IPS DF 6.9 (cell line): ENCODE data around the gene TRAF1.

Experiments
- DNase-seq: peaks from one replicate; pipeline ENCODE4 v3.0.0-alpha.2; 2013; ENCODE audit warnings: low read depth, low spot score
- H3K27ac ChIP-seq: one replicate; pipeline ENCODE4 v1.5.1; 2013; ENCODE audit warnings: low read length, control low read depth
- H3K27me3 ChIP-seq: 2 replicates; pipeline ENCODE4 v1.6.1; 2013; ENCODE audit warnings: mild to moderate bottlenecking, low read length; ENCODE audit not compliant: control insufficient read depth, insufficient read depth
- H3K36me3 ChIP-seq: 2 replicates; pipeline ENCODE4 v1.6.1; 2013; ENCODE audit warnings: low read length; ENCODE audit not compliant: control insufficient read depth, insufficient read depth
- H3K4me1 ChIP-seq: 2 replicates; pipeline ENCODE4 v1.6.1; 2013; ENCODE audit warnings: low read length; ENCODE audit not compliant: control insufficient read depth, insufficient read depth
- H3K4me3 ChIP-seq: 2 replicates; pipeline ENCODE4 v1.5.1; 2013; ENCODE audit warnings: mild to moderate bottlenecking, low read length
- H3K9me3 ChIP-seq: 2 replicates; pipeline ENCODE4 v1.6.1; 2013; ENCODE audit warnings: low read length, inconsistent platforms; ENCODE audit not compliant: control insufficient read depth, insufficient read depth
- WGBS: extraction: QIAGEN DNeasy Blood & Tissue Kit; methylation state at CpG from one replicate; pipeline ENCODE4 v1.1.7; 2013; ENCODE audit warnings: mixed read lengths, missing lambda C conversion rate; ENCODE audit not compliant: insufficient read length, insufficient coverage; 5-methylcytosine and 5-hydroxymethylcytosine counted together

TRAF1 gene

GRCh38 chr9:120857481-120857880, 69.1 kb downstream of the TRAF1 start:
- Histone ChIP-seq H3K27ac (no peak overlapping the region), H3K9me3 (no peaks in the 10 kb centered on the region), H3K4me1 (peaks cover 2% of the 10 kb centered on the region; the same call in 1 of the 2 replicates), H3K4me3 (no peak overlapping the region), H3K36me3 (peaks cover 6% of the 10 kb centered on the region; the same call in 1 of the 2 replicates), H3K27me3 (no peaks in the 10 kb centered on the region)
- DNase-seq: no peak
- WGBS: no CpG with 5 or more reads among the region's 7 CpGs

- Histone ChIP-seq H3K27me3 (no peaks in the 10 kb centered on the region), H3K4me3 (no peak overlapping the region), H3K9me3 (no peaks in the 10 kb centered on the region), H3K27ac (no peak overlapping the region), H3K4me1 (peaks cover 2% of the 10 kb centered on the region; the same call in 1 of the 2 replicates), H3K36me3 (peaks cover 4% of the 10 kb centered on the region; the same call in 1 of the 2 replicates)
- no CpG with 5 or more reads among the region's 4 CpGs for WGBS
- no peak for DNase-seq
Measured at GRCh38 chr9:120856700-120857099, 69.9 kb downstream of the TRAF1 start.

- no CpG with 5 or more reads among the region's 7 CpGs for WGBS
Measured at GRCh38 chr9:120855827-120856670, 70.5 kb downstream of the TRAF1 start.

DNA sequence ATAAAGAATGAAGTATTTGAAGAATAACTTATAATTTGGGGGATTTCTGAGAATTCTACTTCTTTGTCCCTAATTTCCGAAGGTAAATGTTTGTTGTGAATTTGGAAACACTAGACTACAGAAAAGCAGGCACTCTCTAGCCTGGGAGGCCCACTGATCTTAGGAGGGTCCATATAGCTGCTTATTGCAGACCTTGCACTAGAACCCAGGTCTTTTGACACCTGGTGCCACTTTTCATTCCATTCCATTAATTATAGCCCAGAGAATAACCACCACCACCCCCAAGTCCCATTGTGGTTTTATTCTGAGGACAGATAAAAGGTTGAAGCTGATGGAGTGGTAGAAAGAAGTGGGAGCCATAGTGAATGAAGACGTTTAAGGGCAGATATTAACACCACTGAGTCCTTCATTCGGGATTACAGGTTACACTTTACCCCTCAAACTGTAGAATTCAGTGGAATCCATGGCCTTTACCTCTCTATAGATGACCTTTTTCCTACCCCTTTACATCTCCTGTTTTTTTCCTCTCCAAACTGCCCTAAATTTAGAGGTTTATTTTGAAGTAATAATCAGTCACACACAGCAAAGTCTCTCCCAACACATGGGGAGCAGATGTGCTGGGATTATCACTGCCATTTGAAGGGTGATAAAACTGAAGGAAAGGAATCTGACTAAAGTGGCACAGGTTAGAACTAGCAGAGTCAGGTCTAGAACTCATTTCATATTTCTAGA, 71.8 kb downstream of the TRAF1 start:
- Histone ChIP-seq H3K36me3 (peaks cover 4% of the 10 kb centered on the region; the same call in 1 of the 2 replicates), H3K4me3 (no peak overlapping the region), H3K4me1 (peaks cover 2% of the 10 kb centered on the region; the same call in 1 of the 2 replicates), H3K9me3 (no peaks in the 10 kb centered on the region), H3K27me3 (no peaks in the 10 kb centered on the region), H3K27ac (no peak overlapping the region)
- DNase-seq: no peak
- no CpG with 5 or more reads among the region's 3 CpGs for WGBS

More at GRCh38 chr9:120855827-120856670, 70.5 kb downstream of the TRAF1 start:
- Histone ChIP-seq H3K27ac (no peak overlapping the region), H3K9me3 (no peaks in the 10 kb centered on the region), H3K36me3 (peaks cover 4% of the 10 kb centered on the region; the same call in 1 of the 2 replicates), H3K27me3 (no peaks in the 10 kb centered on the region), H3K4me3 (no peak overlapping the region), H3K4me1 (peaks cover 2% of the 10 kb centered on the region; the same call in 1 of the 2 replicates)
- DNase-seq: no peak

GRCh38 chr9:120853198-120853597, 73.4 kb downstream of the TRAF1 start:
- Histone ChIP-seq H3K27ac (no peak overlapping the region), H3K27me3 (no peaks in the 10 kb centered on the region), H3K9me3 (no peaks in the 10 kb centered on the region), H3K4me1 (peaks cover 2% of the 10 kb centered on the region; the same call in 1 of the 2 replicates), H3K36me3 (peaks cover 4% of the 10 kb centered on the region; the same call in 1 of the 2 replicates), H3K4me3 (no peak overlapping the region)
- no peak for DNase-seq
- WGBS: no CpG with 5 or more reads among the region's 6 CpGs
